ENCODE data around the gene MYL10. TPM values are rescaled to one million over a fixed set of nuclear protein-coding genes. Genes with fewer than 3 reads are reported as not detected.

Gene MYL10
- total RNA-seq, 1 donor from 2014 or later, result not detected

GRCh38 chr7:101618916-101619315 lies 10.2 kb downstream of the MYL10 start:
- no peak overlapping the region for H3K27ac Mint-ChIP-seq (ENCODE audit: unreplicated experiment)
- H3K9me3 Mint-ChIP-seq, result no peaks in the 10 kb centered on the region
- no peaks in the 10 kb centered on the region for H3K4me1 Mint-ChIP-seq
- H3K27me3 Mint-ChIP-seq (ENCODE audit: low read depth), result peaks cover 16% of the 10 kb centered on the region
- no peaks in the 10 kb centered on the region for H3K36me3 Mint-ChIP-seq (ENCODE audit: low read depth)
- H3K4me3 Mint-ChIP-seq, result no peak overlapping the region
- no peak for DNase-seq (ENCODE audit: low read depth, low spot score)
- TF ChIP-seq CTCF (conservative IDR thresholded peaks at IDR 0.05), result no peak

- Mint-ChIP-seq H3K27ac (ENCODE audit: unreplicated experiment) (no peak overlapping the region), H3K27me3 (ENCODE audit: low read depth) (peaks cover 19% of the 10 kb centered on the region), H3K4me3 (no peak overlapping the region), H3K36me3 (ENCODE audit: low read depth) (no peaks in the 10 kb centered on the region), H3K4me1 (peaks cover 2% of the 10 kb centered on the region), H3K9me3 (no peaks in the 10 kb centered on the region)
- TF ChIP-seq CTCF (conservative IDR thresholded peaks at IDR 0.05), result no peak
- no peak for DNase-seq (ENCODE audit: low read depth, low spot score)
These were observed 10.8 kb downstream of the MYL10 start for GRCh38 chr7:101618207-101618839.

GRCh38 chr7:101617451-101618206 lies 11.5 kb downstream of the MYL10 start:
- Mint-ChIP-seq H3K9me3 (no peaks in the 10 kb centered on the region), H3K27ac (ENCODE audit: unreplicated experiment) (no peak overlapping the region), H3K27me3 (ENCODE audit: low read depth) (peaks cover 23% of the 10 kb centered on the region), H3K4me3 (no peak overlapping the region), H3K36me3 (ENCODE audit: low read depth) (no peaks in the 10 kb centered on the region), H3K4me1 (peaks cover 7% of the 10 kb centered on the region)
- no peak for TF ChIP-seq CTCF (conservative IDR thresholded peaks at IDR 0.05)
- DNase-seq (ENCODE audit: low read depth, low spot score), result no peak

- Mint-ChIP-seq H3K4me3 (no peak overlapping the region), H3K36me3 (ENCODE audit: low read depth) (no peaks in the 10 kb centered on the region), H3K27me3 (ENCODE audit: low read depth) (peaks cover 24% of the 10 kb centered on the region), H3K9me3 (no peaks in the 10 kb centered on the region), H3K4me1 (peaks cover 7% of the 10 kb centered on the region), H3K27ac (ENCODE audit: unreplicated experiment) (no peak overlapping the region)
- DNase-seq (ENCODE audit: low read depth, low spot score), result no peak
- TF ChIP-seq CTCF (conservative IDR thresholded peaks at IDR 0.05), result no peak
These were observed 13.7 kb downstream of the MYL10 start for GRCh38 chr7:101615446-101615845.

- peaks cover 27% of the 10 kb centered on the region for H3K27me3 Mint-ChIP-seq (ENCODE audit: low read depth)
- H3K4me1 Mint-ChIP-seq, result peaks cover 7% of the 10 kb centered on the region
- H3K36me3 Mint-ChIP-seq (ENCODE audit: low read depth), result no peaks in the 10 kb centered on the region
- no peak overlapping the region for H3K4me3 Mint-ChIP-seq
- no peaks in the 10 kb centered on the region for H3K9me3 Mint-ChIP-seq
- TF ChIP-seq CTCF (conservative IDR thresholded peaks at IDR 0.05), result no peak
- H3K27ac Mint-ChIP-seq (ENCODE audit: unreplicated experiment), result peak overlapping the region; percentile 71
- DNase-seq (ENCODE audit: low read depth, low spot score), result no peak
These were observed 14.2 kb downstream of the MYL10 start for GRCh38 chr7:101614939-101615302.

All from neural crest cell (in vitro differentiated cells).